GM19452 (cell line): ENCODE measurements around the gene SLC1A3.
"Not testable (repeated sequence)": the region's sequence is repeated elsewhere in the genome, so short reads cannot be mapped to it uniquely, and the experiment has no call there.

ENCODE experiments used
- ATAC-seq: cut with Tn5 transposase; IDR thresholded peaks from one replicate; pipeline ENCODE4 v1.9.1; 2021; ENCODE audit not compliant: unreplicated experiment

Gene SLC1A3

DNA sequence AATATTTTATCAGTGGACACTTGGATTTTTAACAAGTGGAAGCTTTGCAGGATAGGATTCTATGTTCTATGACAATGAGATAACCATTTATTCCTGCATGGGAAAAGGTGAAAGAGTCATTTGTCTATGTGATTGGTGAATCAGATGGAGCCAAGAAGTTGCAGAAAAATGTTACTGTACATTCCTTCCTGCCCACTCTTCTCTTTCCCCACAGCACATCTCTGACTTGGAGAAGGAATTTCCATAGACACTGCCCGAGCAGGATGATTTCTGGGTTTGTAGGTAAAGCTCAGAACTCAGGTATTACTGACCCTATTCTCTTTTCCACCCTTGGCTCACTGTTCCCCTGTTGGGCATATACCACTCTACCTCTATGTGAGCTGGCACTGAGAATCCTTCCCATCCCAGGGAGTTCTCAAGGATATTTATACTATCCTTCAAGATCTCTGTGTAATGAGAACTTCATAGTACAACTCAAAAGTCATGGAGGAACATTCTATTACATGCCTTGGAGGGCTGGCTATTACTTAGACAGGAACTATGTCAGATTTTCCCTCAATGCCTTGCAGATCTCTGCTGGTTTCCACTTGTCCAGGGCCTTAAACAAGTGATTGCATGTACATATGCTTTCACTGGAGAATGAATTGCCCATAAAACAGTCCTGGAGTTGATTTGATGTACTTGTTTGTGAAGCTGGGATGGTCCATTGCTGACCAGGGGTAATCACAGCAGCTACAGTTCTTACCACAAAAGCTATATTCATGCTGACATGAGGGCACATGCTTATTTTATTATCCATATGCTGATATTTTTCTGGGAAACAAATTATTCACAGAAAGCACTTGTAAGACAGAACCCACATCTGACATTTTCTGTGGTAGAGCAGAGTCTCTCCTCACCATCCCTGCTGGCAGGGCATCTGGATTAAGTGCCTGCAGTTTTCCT lies 24.1 kb downstream of the SLC1A3 start:
- no peak for ATAC-seq

- no peak for ATAC-seq
Observed at GRCh38 chr5:36631154-36631553, 24.7 kb downstream of the SLC1A3 start.

DNA sequence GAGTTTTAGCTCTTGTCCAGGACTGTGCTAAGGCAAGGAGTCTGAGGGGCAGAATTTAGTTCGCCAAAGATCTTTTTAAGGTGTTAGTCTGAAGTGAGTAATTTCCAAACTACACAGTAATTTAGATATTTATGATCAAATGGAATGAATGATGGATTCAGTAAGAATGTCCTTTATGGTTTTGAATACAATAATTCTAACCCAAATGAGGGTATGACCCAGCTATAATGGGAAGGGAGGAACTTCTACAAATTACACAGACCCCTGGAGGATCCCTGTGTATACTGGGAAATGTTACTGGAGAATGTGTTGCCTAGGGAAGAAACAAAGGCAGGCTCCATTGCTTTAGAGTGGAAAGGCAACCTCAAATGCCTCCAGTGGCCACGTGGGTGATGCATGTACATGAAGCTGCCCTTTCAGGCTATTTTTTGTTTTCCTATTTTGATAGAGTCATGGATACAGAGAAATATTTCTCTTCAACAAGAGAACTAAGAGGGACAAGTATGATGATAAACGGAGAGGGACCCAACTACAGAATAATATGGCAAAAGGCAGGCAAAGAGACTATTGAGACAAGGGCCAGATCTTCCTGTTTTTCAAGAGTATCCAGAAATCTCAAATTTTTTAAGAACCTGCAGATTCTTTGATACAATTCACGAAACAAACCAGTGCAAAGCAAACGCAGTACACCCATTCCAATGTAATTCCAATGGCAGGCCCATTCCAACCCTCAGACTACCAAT lies 25.4 kb downstream of the SLC1A3 start:
- no peak for ATAC-seq

DNA sequence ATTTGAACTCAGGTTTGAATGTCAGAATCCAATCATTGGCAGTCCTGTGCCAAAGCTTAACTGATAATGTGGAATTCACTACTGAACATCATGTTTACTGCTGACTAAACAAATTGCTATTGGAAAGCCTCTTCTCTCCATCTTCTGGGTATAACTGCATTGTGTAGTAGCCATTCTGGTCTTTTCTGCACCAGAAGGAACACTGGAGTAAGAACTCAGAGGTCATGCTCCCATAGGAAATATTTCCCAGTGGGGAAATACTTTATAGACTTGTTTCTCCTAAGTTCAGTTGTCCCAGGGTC lies 25.9 kb downstream of the SLC1A3 start:
- no peak for ATAC-seq

DNA sequence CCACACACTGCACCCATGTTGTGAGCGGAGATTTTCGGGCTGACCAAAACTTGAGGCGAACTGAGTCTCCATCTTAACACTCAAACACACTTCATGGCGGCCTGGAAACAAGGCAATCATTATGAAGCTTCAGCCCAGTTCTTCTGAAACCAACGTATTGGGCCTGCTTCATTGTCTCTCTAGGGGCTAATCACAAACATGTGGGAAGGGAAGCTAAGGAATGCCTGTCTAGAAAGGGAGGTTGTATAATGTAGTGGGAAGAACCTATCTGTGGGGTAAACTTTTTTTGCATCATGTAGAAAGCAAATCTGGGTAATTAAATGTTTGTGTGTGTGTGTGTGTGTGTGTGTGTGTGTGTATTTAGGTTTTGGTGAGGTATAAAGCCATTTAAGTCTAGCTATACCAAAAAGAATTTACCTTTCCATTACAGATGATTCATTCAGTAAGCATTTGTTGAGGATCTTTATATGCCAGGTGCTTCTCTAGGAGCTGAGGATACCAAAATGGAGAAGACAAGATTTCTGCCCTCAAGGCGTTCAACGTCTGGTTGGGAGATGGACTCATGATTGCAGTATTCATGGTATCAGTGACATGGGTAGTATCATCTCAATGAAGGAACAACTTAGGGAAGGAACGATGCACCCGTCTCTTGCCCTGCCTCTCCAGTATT lies 29.4 kb downstream of the SLC1A3 start:
- ATAC-seq, result no peak

- no peak for ATAC-seq
Observed at GRCh38 chr5:36637101-36637500, 30.7 kb downstream of the SLC1A3 start.

DNA sequence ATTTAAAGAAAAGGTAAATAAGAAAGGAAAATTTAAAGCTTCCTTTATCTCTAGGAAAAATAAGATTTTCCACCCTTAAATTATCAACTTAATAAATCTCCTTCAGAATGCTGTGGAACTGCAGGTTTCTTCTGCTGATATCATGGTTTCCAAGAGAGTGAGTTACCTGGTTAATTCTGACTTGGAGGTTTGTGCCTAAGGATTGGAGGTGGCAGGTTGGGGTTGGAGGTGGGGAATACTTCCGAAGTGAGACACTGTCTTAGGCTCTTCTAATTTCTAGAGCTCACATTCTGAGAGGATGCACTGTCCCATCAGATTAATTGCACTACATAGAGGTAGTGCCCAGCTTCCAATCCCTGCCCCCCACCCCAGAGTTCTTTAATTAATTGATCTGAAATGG lies 31.1 kb downstream of the SLC1A3 start:
- no peak for ATAC-seq

DNA sequence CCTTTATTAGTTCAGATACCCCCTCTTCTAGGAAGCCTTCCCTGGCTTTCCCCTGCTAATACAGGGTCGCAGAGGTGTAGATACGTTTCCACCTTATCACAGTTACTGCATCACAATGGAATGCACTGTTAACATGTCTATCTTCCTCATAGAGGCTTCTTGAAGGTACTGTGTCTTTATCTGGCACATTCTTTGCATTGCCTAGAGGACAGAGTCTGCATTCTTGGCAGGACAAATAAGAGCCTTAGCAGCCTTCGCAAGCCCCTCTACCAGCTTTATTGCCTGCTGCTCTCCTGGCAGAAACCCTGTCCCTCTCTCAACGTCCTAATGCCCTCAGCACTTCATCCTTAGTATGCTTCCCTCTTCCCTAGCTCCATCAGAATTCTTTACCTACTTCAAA lies 31.6 kb downstream of the SLC1A3 start:
- no peak for ATAC-seq

DNA sequence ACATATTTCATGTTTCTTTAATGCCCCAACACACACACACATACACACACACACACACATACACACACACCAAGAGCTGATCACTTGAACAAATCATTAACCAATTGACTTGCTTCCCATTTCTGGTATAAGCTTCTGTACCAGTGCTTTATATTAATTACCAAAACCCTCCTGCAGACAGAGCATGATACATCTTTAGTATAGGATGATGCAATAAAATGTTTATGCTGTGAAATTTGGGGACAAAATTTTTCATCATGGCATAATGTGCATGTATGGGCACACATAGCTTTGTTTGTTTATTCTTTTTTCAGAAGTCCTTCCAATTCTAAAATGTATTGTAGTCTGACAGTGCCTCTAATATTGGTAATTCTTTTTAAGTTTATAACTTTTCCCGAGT lies 34.5 kb downstream of the SLC1A3 start:
- ATAC-seq, result no peak

- no peak for ATAC-seq
Observed at GRCh38 chr5:36641431-36641830, 35.0 kb downstream of the SLC1A3 start.

- ATAC-seq, result no peak
Observed at GRCh38 chr5:36642089-36642488, 35.7 kb downstream of the SLC1A3 start.

DNA sequence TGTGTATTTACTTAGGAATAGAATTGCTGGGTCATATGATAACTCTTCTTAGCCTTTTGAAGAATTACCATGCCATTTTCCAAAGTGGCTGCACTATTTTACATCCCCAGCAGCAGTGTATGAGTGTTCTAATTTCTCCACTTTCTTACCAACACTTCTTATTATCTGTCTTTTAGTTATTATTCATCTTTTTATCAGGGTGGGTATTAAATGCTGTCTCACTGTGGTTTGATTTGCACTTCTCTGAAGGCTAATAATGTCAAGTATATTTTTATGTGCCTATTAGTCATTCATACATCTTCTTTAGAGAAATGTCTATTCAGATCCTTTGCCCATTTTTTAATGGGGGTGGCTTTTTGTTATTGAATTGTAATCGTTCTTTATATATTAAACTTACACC lies 36.8 kb downstream of the SLC1A3 start:
- ATAC-seq, result no peak

- not testable (repeated sequence) for ATAC-seq
Observed at GRCh38 chr5:36643841-36644240, 37.4 kb downstream of the SLC1A3 start.

DNA sequence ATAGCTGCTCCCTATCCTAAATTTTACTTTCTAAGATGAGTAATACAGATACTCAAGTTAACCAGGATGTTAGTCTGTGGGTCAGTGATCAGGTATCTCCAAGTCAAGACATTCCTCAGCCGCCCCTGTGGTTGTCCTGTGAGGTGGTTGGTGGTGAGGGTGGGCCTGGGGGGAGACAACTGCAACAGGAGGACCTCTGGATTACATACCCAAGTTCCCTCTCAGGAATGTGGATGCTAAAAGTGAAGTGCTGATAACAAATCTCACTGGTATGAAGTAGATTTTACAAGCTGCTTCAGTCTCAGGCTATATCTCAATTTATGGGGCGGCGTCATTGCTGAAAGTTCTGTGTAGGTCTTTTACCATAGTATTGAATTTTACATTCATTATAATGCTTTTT lies 38.3 kb downstream of the SLC1A3 start:
- ATAC-seq, result no peak

DNA sequence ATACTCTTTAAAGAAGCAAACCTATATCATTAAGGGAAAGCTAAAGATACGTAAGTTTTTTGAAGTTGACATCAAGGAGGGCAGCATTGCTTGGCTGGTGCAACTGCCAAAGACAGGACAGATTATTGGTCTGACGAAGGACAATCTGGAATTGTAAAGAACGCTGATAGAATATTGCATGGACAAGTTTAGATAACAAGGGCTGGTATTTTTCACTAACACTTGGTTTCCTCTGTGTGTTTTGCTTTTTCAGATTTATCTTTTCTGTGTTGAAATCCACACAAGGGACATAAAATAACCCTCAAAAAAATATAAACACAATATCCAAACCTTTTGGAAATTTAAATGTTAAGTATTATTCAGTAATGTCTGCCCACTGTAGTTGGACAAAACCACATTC lies 39.7 kb downstream of the SLC1A3 start:
- ATAC-seq, result no peak

GRCh38 chr5:36646507-36647023 lies 40.2 kb downstream of the SLC1A3 start:
- no peak for ATAC-seq

DNA sequence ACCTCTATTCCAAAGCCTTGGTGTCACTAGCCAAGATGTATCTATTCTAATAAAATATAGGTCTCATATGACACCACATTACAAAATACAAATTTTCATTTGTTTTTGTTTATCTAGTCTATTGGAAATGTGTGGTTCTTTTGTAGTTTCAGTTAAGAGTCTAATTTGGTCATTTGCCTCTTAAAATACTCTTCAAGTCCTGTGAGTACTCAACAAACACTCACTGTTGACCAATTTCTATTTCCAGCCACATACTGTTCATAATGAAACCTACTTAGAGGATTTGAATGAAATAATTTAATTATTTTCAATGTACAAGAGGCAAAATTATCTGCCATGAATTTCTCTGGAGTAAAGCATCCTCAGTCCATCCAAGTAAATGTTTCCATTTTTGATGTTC lies 40.6 kb downstream of the SLC1A3 start:
- ATAC-seq, result no peak

DNA sequence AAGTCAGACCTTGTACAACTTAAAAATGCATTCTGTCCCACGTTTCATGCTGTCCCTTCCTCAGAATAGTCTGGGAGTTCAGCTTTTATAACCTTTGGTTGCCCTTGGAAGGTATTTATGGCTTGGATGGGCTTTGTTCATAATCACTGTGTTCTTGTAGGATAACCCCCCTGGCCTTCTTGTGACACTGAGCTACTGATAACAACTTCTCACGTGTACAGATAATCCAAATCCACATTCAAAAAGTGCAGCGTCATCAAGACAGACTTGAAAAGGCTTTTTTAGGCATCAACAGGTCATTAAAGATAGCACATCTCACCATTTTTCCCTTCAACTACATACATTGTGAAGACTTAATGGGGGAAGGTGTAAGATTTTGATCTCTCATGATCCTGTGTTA lies 42.0 kb downstream of the SLC1A3 start:
- no peak for ATAC-seq

DNA sequence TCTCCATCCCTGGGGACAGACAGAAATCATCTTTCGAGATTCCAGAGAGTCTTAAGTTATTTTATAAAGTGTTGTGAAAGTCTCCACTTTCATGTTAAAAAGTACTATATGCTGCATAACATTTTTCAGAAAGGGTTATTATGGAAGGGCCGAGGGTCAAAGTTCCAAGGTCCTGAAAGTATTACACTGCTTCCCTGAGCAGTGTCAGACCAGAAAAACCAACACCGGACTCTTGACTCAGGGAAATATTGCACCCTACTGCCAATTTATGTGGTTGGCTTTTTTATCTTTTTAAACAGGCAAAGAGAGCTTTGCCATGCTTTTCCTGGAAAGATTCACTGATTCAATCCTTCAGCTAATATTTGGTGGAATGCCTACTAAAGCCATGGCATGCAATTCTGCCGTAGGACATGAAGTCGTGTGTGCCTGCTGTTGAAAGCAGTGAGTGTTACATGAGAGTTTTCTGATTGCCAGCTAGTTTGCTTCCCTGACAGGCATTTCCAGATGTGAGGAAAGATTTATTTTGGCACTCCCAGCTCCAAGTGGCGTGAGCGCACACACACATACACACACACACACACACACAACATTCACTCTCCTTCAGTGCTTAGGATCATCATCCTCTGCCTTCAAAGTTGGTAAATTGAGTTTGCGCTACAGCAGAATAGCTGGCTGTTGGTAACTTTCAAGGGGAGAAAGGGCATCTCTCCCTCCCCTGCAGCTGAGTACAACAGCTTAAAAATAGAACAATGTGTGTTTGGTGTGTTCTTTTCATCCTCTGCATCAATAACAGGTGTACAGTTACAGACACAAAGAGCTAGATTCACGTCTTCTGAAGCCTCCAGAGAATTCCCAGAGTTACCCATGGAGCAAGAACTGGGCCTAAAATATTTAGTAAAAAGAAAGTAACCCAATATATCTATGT lies 45.6 kb downstream of the SLC1A3 start:
- ATAC-seq, result no peak

DNA sequence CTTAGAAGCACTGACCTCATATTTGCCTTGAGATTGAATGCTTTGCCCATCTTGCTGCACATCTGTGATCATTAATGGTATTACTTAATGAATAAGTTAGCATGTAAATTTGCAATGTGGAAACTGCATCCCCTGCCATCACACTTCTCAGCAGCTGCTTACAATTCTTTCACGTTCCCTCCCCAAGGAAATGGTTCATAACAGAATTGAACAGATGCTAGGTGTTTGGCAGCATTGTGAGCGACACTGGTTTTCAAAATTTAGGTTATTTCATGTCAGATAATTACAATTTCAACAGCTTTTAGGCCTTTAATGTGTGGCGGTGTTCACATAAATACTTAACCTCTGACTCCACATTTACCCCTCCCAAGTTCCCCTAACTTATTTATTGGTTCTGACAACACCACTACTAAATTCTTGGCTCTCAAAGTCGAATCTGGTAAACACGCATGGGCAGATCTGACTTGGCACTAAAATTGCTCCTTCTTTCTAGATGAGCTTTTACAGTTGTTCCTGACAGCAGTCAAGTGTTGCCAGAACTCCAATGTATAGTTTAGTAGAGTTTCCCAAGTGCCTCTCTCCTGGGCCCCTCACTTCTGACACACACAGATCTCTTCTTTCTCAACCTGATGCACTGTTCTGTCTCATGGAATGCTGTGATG lies 46.8 kb downstream of the SLC1A3 start:
- no peak for ATAC-seq
